MG63 (cell line): Measurements from ENCODE around the gene CABCOCO1. TPM values are rescaled to one million over a fixed set of nuclear protein-coding genes. Genes with fewer than 3 reads are reported as not detected.
"Not testable (repeated sequence)": the region's sequence is repeated elsewhere in the genome, so short reads cannot be mapped to it uniquely, and the experiment has no call there.

Source experiments
- DNase-seq: peaks from one replicate; pipeline ENCODE4 v3.0.0-alpha.2; 2020
- H3K27me3 ChIP-seq: fragments of 250-450 bp; sonication (Bioruptor Pico); 2 replicates; pipeline ENCODE4 v1.5.1; 2020; ENCODE audit warnings: mild to moderate bottlenecking, moderate library complexity
- H3K36me3 ChIP-seq: fragments of 250-450 bp; sonication (Bioruptor Pico); 2 replicates; pipeline ENCODE4 v1.5.1; 2020; ENCODE audit warnings: mild to moderate bottlenecking, moderate library complexity
- H3K4me3 ChIP-seq: fragments of 250-450 bp; sonication (Bioruptor Pico); 2 replicates; pipeline ENCODE4 v1.5.1; 2020; ENCODE audit warnings: mild to moderate bottlenecking, moderate library complexity
- H3K9me3 ChIP-seq: fragments of 250-450 bp; sonication (Bioruptor Pico); 2 replicates; pipeline ENCODE4 v1.5.1; 2020; ENCODE audit warnings: mild to moderate bottlenecking, moderate library complexity
- total RNA-seq: library from RNA; depleted of rRNA; stranded (reverse); fragments of >200 nt; shearing (Covaris generic); gene quantifications from 2 replicates; pipeline ENCODE4 v1.2.3, GENCODE V29; 2014; ENCODE audit warnings: low replicate concordance

The CABCOCO1 gene
- total RNA-seq, 1 experiment from 2014 or later = 0.59 TPM

DNA sequence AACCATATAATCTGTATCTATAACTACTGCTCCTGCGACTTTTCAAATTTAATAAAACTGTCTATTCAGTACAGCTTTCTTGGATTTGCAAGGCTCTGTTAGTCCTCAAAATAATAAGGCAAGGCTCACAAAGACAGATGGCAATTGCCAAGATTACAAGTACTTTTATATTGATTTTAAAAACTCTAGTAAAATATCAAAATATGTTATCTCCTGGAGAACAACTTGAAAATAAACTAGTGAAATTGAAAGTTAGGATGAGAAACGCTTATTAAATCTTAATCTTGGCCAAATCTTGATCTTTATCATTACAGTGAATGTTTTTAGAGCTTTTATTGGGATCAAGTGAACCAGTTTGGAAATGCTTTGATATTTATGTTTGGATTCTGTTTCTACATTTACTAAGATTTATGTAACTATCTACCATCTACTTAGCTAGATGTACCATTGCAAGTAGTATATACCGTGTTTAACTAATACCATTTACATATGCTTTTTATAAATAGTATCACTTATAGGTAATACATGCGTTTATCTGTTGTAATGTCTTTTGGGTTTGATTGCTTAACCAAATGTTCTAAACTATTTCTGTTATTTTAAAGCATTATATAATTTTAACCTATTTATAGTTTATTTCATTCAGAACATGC is 70.0 kb downstream of the CABCOCO1 start:
- Histone ChIP-seq H3K27me3 (no peaks in the 10 kb centered on the region), H3K9me3 (no peaks in the 10 kb centered on the region), H3K36me3 (no peaks in the 10 kb centered on the region), H3K4me3 (no peak overlapping the region)
- DNase-seq = no peak

DNA sequence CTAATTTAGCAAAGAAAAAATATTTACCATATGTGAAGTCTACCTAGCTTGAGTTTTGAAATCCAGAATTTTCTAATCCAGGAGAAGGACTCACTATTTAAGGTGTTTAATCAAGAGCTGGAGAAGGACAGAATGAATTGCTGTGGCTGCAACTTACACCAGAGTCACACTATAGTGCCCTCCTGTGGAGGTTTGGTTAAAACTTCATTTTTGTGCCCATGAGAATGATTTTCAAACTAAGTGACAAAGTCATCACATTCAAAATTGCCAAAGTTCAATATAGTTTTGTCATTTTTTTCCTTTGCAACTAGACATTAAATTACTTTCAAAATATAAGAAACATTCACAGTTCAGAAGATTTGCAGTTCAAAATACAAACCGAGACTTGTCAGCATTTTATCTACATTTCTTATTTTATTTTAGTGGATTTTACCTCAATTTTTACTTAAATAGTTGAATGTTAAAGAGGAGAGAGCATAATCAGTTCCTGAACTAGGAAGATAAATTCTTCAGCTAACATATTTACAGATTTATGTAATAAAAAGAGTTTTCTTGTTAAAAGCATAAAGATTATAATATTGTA is 70.7 kb downstream of the CABCOCO1 start:
- H3K4me3 ChIP-seq = no peak overlapping the region
- no peak for DNase-seq
- no peaks in the 10 kb centered on the region for H3K27me3 ChIP-seq
- H3K36me3 ChIP-seq = no peaks in the 10 kb centered on the region
- no peaks in the 10 kb centered on the region for H3K9me3 ChIP-seq

DNA sequence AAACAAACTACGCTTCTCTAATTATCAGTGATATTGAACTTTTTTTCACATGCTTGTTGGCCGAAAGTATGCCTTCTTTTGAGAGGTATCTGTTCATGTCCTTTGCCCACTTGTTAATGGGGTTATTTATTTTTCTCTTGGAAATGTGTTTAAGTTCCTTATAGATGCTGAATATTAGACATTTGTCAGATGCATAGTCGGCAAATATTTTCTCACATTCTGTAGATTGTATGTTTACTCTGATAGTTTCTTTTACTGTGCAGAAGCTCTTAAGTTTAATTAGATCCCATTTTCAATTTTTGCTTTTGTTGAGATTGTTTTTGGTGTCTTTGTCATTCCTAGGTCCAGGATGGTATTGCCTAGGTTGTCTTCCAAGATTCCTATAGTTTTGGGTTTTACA is 73.2 kb downstream of the CABCOCO1 start:
- no peak for DNase-seq
- H3K27me3 ChIP-seq = no peaks in the 10 kb centered on the region
- H3K4me3 ChIP-seq = no peak overlapping the region
- H3K36me3 ChIP-seq = no peaks in the 10 kb centered on the region
- H3K9me3 ChIP-seq = no peaks in the 10 kb centered on the region

DNA sequence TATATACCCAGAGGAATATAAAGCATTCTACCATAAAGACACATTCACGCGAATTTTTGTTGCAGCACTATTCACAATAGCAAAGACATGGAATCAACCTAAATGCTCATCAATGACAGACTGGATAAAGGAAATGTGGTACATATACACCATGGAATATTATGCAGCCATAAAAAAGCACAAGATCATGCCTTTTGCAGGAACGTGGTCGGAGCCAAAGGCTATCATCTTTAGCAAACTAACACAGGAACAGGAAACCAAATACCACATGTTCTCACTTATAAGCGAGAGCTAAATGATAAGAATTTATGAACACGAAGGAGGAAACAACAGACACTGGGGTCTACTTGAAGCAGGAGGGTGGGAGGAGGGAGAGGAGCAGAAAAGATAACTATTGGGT is 74.7 kb downstream of the CABCOCO1 start:
- H3K27me3 ChIP-seq, H3K9me3 ChIP-seq: not testable (repeated sequence)

DNA sequence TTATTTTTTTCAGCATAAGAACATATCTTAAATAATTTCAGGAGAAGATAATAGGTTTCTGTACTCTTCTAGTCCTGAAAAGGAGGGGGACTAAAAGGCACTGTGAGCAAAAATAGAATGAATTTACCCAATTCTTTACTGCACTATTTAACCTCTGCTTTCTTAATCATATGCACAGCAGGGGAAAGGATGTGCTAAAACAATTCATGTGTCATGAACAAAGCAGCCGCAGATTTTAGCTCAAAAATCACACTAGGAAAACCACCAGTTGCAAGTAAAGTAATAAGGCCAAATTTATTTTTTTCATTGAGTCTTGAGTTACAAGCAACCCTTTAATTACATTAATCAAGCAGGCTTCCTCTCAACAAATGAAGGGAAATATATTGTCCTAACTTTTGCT is 80.1 kb downstream of the CABCOCO1 start:
- no peak overlapping the region for H3K4me3 ChIP-seq
- no peaks in the 10 kb centered on the region for H3K36me3 ChIP-seq
- DNase-seq = no peak

More for the DNA sequence above, 74.7 kb downstream of the CABCOCO1 start:
- not testable (repeated sequence) for DNase-seq, H3K4me3 ChIP-seq, H3K36me3 ChIP-seq

DNA sequence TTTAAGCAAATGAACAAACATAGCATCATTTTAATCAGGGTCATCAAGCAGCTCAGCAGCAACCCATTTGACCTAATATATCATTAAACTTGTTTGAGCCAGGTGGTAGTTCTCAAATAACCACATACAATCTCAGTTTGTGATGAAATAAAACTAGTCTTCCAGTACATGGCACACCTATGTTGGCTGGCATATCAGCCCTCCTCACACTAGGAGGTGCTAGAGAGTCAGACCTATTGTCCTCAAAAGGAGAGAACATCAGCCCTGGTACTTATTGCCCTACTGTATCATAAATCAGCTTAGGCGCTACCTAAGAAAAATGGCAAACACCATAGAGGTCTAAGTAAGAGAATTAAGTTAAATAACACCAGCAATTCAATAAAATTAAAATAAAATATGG is 81.7 kb downstream of the CABCOCO1 start:
- Histone ChIP-seq H3K27me3 (no peaks in the 10 kb centered on the region), H3K4me3 (no peak overlapping the region), H3K9me3 (no peaks in the 10 kb centered on the region; the same call in 1 of the 2 replicates), H3K36me3 (no peaks in the 10 kb centered on the region)
- no peak for DNase-seq

More for the DNA sequence above, 80.1 kb downstream of the CABCOCO1 start:
- H3K9me3 ChIP-seq = no peaks in the 10 kb centered on the region; the same call in 1 of the 2 replicates
- no peaks in the 10 kb centered on the region for H3K27me3 ChIP-seq

GRCh38 chr10:61746377-61746776 is 83.6 kb downstream of the CABCOCO1 start:
- H3K27me3 ChIP-seq = no peaks in the 10 kb centered on the region
- no peaks in the 10 kb centered on the region; the same call in 1 of the 2 replicates for H3K9me3 ChIP-seq
- no peak for DNase-seq
- H3K4me3 ChIP-seq = no peak overlapping the region
- H3K36me3 ChIP-seq = no peaks in the 10 kb centered on the region

DNA sequence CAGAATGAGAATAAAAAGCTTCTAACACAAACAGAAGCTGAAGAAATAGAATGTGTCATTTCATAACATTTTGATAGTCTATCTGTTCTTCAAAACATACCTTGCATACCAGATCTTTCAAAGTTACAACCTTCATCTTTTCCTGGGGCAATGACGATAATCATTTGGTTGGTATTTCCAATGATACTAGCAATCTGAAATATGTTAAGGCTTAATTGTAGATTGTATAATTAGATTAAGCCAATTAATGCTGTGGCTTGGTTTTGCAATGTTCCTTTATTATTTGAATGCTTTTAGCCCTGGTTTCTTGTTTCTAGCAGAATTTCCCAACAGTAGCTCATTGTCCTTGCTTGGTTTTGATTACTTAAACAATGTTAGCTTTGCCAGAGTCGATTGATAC is 84.6 kb downstream of the CABCOCO1 start:
- no peak overlapping the region for H3K4me3 ChIP-seq
- DNase-seq = no peak
- no peaks in the 10 kb centered on the region for H3K36me3 ChIP-seq
- H3K9me3 ChIP-seq = no peaks in the 10 kb centered on the region; the same call in 1 of the 2 replicates
- H3K27me3 ChIP-seq = no peaks in the 10 kb centered on the region

GRCh38 chr10:61749291-61749690 is 86.6 kb downstream of the CABCOCO1 start:
- H3K27me3 ChIP-seq = no peaks in the 10 kb centered on the region
- no peak overlapping the region for H3K4me3 ChIP-seq
- no peaks in the 10 kb centered on the region; the same call in 1 of the 2 replicates for H3K9me3 ChIP-seq
- no peaks in the 10 kb centered on the region for H3K36me3 ChIP-seq
- no peak for DNase-seq

GRCh38 chr10:61750943-61751471 is 88.3 kb downstream of the CABCOCO1 start:
- Histone ChIP-seq H3K4me3 (no peak overlapping the region), H3K36me3 (no peaks in the 10 kb centered on the region), H3K27me3 (no peaks in the 10 kb centered on the region), H3K9me3 (no peaks in the 10 kb centered on the region)
- DNase-seq = peak; percentile 68

GRCh38 chr10:61751599-61751998 is 88.9 kb downstream of the CABCOCO1 start:
- no peaks in the 10 kb centered on the region for H3K27me3 ChIP-seq
- no peaks in the 10 kb centered on the region for H3K9me3 ChIP-seq
- DNase-seq = no peak
- H3K36me3 ChIP-seq = no peaks in the 10 kb centered on the region
- no peak overlapping the region for H3K4me3 ChIP-seq

DNA sequence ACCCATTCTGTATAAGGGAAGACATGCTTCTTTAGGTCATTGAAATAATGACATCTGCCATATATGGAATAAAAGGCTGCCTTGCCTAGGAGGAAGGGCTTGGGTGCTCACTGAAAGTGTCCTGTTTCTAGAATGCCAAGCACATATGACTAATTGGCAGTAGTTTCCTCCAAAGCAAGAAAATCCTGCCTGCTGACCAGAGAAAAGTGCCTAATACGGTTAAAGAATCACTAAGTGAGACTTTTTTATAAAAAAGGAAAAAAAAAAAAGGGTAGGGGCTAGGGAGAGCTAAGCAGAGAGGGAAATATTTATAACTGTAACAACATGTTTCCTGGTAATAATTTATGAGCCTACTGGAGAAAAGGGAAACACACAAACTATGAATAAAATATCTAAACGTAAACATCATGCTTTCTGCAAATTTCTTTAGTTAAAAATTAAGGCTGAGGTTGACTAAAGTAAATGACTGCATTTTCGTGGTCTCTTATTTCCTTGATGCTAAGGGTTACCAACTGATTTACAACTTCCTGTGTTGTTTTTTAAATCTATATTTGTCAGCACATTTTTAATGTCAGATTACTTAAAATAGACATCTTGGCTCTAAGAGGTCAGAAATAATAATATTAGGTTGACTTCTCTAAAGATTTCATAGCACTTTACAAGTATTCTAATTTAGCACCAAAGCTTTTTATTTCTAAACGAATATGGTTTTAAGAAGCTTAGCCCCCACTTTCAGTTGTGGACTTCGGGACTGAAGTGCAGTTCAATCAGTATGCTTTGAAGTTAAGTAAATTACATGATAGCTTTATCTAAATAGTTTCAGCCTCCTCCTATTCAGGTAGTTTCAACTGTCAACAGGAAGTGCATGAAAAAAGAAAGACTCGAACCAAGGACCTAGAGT is 89.6 kb downstream of the CABCOCO1 start:
- Histone ChIP-seq H3K9me3 (no peaks in the 10 kb centered on the region), H3K4me3 (no peak overlapping the region), H3K36me3 (no peaks in the 10 kb centered on the region), H3K27me3 (no peaks in the 10 kb centered on the region)
- peak; percentile 25 for DNase-seq

- H3K9me3 ChIP-seq = no peaks in the 10 kb centered on the region
- no peaks in the 10 kb centered on the region for H3K27me3 ChIP-seq
- DNase-seq = no peak
- H3K4me3 ChIP-seq = no peak overlapping the region
- no peaks in the 10 kb centered on the region for H3K36me3 ChIP-seq
Observed at GRCh38 chr10:61753453-61753852, 90.7 kb downstream of the CABCOCO1 start.

DNA sequence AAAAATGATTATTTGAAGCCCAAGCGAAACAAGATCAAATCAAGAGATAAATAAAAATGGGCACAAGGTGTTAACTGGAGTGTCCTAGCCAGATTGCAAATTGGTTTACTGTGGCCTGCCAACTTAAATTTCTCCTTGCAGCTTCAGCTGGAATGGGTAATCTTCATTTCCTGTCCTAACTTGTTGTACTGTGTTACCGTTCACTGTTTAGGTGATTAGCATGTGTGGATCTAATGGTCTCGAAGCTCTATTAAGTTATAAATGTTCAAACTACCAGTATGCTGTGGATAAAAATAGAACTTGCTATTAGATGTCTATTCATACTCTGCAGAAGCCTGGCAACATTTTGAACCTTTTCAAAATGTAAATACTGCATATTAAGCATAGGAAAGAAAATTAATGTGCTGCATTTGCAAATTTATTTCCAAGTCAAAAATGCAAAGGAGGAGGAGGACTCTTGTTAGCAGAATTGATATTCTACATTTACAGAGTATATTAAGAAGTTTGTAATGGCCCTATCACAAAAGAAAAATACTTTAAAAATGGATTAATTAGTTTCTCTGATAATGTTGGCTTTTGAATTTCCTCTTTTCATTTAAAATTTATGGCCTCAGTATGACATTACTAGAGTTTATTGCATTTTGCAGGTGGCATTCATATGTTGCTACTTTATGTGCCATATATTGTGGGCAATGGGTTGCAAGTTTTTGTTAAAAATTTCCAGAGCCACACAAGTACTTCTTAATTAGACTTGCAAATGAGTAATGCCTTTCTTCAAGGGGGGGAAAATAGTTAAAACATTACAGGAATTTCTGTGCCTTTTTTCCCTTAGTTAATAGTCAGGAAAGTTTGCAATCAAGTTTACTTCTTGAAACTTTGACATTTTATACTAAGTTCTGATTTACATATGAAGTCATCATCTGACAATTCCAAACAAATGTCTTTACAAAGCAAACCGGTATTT is 92.1 kb downstream of the CABCOCO1 start:
- no peaks in the 10 kb centered on the region for H3K27me3 ChIP-seq
- no peak for DNase-seq
- no peaks in the 10 kb centered on the region; the same call in 1 of the 2 replicates for H3K9me3 ChIP-seq
- H3K36me3 ChIP-seq = no peaks in the 10 kb centered on the region
- no peak overlapping the region for H3K4me3 ChIP-seq

- Histone ChIP-seq H3K36me3 (no peaks in the 10 kb centered on the region), H3K4me3 (no peak overlapping the region), H3K9me3 (no peaks in the 10 kb centered on the region; the same call in 1 of the 2 replicates), H3K27me3 (no peaks in the 10 kb centered on the region)
- no peak for DNase-seq
Observed at GRCh38 chr10:61757001-61757400, 94.3 kb downstream of the CABCOCO1 start.
